HL-60 (cell line): ENCODE measurements around the gene STEAP4.

Experiments
- CTCF ChIP-seq: IDR thresholded peaks from one replicate; pipeline ENCODE4 v1.5.1; 2011; ENCODE audit warnings: low read length, control low read depth, inconsistent platforms; ENCODE audit not compliant: insufficient read depth
- GABPA ChIP-seq: IDR thresholded peaks from 2 replicates; pipeline ENCODE4 v1.6.1; 2012; ENCODE audit warnings: low read depth
- POLR2AphosphoS5 ChIP-seq: IDR thresholded peaks from 2 replicates; pipeline ENCODE4 v1.6.1; 2012; ENCODE audit warnings: low read depth
- REST ChIP-seq: IDR thresholded peaks from 2 replicates; pipeline ENCODE4 v1.6.1; 2012; ENCODE audit warnings: low read depth; ENCODE audit not compliant: insufficient replicate concordance
- SPI1 ChIP-seq: IDR thresholded peaks from 2 replicates; pipeline ENCODE4 v1.6.1; 2012; ENCODE audit warnings: low read depth, mild to moderate bottlenecking, borderline replicate concordance

GRCh38 chr7:88268858-88269257 is 37.8 kb downstream of the STEAP4 start:
- TF ChIP-seq CTCF (no peak), POLR2AphosphoS5 (peak; percentile 42; the same call in 1 of the 2 replicates), SPI1 (peak; percentile 86), GABPA (no peak), REST (no peak)
